Subcutaneous abdominal adipose tissue (tissue), 5 donors: Measurements from ENCODE around the gene PLAU.
"Not testable (repeated sequence)": the region's sequence is repeated elsewhere in the genome, so short reads cannot be mapped to it uniquely, and the experiment has no call there.

Experiments
- H3K27ac ChIP-seq: one replicate; pipeline ENCODE4 v1.7.0; 2013; ENCODE audit warnings: low read depth, mild to moderate bottlenecking, inconsistent platforms, low read length, moderate library complexity
- H3K27me3 ChIP-seq, 5 donors: one replicate each; pipeline ENCODE4 v1.7.0; 2013; ENCODE audit warnings: low read length in 5 of 5, inconsistent platforms in 1 of 5; ENCODE audit not compliant: control insufficient read depth in 5 of 5, insufficient read depth in 4 of 5
- H3K36me3 ChIP-seq, 5 donors: one replicate each; pipeline ENCODE4 v1.7.0; 2013; ENCODE audit warnings: low read length in 5 of 5; ENCODE audit not compliant: control insufficient read depth in 5 of 5, insufficient read depth in 5 of 5
- H3K4me1 ChIP-seq, 5 donors: one replicate each; pipeline ENCODE4 v1.7.0; 2013; ENCODE audit warnings: low read length in 5 of 5, mild to moderate bottlenecking in 3 of 5, moderate library complexity in 1 of 5; ENCODE audit not compliant: control insufficient read depth in 5 of 5, insufficient read depth in 5 of 5
- H3K4me3 ChIP-seq, 5 donors: one replicate each; pipeline ENCODE4 v1.7.0; 2013; ENCODE audit warnings: low read length in 5 of 5, low read depth in 1 of 5
- H3K9ac ChIP-seq, 5 donors: one replicate each; pipeline ENCODE4 v1.7.0; 2013; ENCODE audit warnings: low read length in 5 of 5, mild to moderate bottlenecking in 4 of 5, moderate library complexity in 3 of 5
- H3K9me3 ChIP-seq, 5 donors: one replicate each; pipeline ENCODE4 v1.7.0; 2013; ENCODE audit warnings: low read length in 5 of 5; ENCODE audit not compliant: control insufficient read depth in 5 of 5
- donor health status: healthy.
- donor health status: healthy.
- donor health status: healthy.
- donor health status: healthy.
- donor health status: healthy.

Gene PLAU

DNA sequence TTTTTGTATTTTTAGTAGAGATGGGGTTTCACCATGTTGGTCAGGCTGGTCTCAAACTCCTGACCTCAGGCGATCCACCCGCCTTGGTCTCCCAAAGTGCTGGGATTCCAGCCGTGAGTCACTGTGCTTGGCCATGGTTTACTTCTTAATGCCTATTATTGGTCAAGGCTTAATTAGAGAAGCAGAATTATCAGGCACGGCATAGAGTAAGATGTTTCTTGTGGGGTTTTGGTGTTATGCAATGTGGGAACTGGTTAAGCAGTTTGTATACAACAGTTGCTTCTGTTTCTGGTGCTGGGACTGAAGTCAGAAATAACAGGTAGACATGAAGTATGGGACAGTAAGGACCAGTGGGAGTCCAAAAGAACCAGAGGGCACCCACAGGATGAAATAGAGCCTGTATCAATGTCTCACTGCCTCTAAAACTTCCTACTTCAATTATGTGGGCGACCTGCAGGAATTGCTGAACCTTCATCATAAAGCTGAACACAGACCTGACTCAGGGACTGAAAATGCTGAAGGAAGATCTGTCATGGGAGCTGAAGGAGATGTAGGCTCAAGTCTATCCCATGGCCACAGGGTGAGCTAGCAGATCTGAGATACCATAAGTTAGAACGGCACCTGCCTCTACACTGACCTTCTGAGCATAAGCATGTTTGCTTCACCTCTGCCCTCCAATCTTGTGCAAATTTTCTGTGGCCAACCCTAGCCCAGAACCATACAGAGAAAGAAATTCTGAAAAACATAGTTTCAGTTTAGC, 48.7 kb downstream of the PLAU start:
- Histone ChIP-seq H3K4me3 (no peak overlapping the region), H3K9ac (no peak overlapping the region), H3K4me1 (peaks cover 0 to 24% (median 13%) of the 10 kb centered on the region in 5 donors), H3K27me3 (no peaks in the 10 kb centered on the region), H3K9me3 (no peaks in the 10 kb centered on the region), H3K36me3 (no peaks in the 10 kb centered on the region), H3K27ac (no peak overlapping the region)

DNA sequence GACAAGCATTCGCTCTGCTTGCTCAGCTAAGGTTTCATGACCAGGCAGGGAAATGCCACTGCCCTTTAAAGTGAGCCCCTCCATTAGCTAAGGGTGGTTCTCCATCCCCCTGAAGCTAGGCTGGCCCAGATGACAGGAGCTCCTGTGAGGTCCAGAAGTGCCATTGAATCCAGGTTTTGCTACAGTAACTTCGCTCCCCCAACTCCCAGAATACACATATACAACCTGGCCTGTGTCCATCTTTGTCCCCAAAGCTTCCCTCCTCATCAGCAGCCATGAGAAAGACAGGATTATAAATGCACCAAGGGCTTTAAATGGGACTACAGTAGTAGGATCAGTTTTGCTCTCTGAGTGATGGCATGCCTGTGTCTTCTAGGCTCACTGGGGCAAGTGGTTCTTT, 51.5 kb downstream of the PLAU start:
- H3K9ac ChIP-seq: no peak overlapping the region
- no peak overlapping the region for H3K4me3 ChIP-seq
- H3K36me3 ChIP-seq: no peaks in the 10 kb centered on the region
- H3K27me3 ChIP-seq: no peaks in the 10 kb centered on the region
- H3K27ac ChIP-seq: no peak overlapping the region
- H3K4me1 ChIP-seq: peaks cover 7 to 37% (median 21%) of the 10 kb centered on the region in 5 donors
- no peaks in the 10 kb centered on the region for H3K9me3 ChIP-seq

DNA sequence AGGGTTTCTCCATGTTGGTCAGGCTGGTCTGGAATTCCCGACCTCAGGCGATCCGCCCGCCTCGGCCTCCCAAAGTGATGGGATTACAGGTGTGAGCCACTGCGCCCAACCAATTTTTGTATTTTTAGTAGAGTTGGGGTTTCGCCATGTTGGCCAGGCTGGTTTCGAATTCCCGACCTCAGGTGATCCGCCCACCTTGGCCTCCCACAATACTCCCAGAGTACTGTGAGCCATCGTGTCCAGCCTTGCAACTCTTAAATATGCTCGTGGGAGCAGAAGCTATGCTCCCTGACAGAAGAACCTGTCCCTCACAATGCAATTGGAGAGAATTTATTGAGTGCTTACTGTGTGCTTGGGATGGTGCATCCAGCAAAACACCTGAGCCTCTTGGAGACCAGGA, 52.6 kb downstream of the PLAU start:
- H3K36me3 ChIP-seq, H3K27ac ChIP-seq, H3K9ac ChIP-seq, H3K27me3 ChIP-seq, H3K4me3 ChIP-seq, H3K9me3 ChIP-seq: not testable (repeated sequence)
- H3K4me1 ChIP-seq: peaks cover 7 to 47% (median 30%) of the 10 kb centered on the region in 5 donors

DNA sequence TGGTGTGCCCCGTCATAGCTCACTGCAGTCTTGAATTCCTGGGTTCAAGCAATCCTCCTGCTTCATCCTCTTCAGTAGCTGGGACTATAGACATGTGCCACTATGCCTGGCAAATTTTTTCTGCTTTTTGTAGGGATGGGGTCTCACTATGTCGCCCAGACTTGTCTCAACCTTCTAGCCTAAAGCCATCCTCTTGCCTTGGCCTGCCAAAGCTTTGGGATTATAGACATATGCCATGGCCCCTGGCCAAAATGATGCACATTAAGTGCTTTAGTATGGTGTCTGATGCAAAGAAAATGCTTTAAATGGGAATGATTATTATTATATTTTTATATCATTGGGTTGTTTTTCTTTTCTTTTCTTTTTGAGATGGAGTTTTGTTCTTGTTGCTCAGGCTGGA, 53.8 kb downstream of the PLAU start:
- no peak overlapping the region for H3K27ac ChIP-seq
- no peaks in the 10 kb centered on the region for H3K36me3 ChIP-seq
- no peak overlapping the region for H3K9ac ChIP-seq
- H3K27me3 ChIP-seq: no peaks in the 10 kb centered on the region
- H3K9me3 ChIP-seq: no peaks in the 10 kb centered on the region
- no peak overlapping the region for H3K4me3 ChIP-seq
- H3K4me1 ChIP-seq: peaks cover 7 to 40% (median 28%) of the 10 kb centered on the region in 5 donors

DNA sequence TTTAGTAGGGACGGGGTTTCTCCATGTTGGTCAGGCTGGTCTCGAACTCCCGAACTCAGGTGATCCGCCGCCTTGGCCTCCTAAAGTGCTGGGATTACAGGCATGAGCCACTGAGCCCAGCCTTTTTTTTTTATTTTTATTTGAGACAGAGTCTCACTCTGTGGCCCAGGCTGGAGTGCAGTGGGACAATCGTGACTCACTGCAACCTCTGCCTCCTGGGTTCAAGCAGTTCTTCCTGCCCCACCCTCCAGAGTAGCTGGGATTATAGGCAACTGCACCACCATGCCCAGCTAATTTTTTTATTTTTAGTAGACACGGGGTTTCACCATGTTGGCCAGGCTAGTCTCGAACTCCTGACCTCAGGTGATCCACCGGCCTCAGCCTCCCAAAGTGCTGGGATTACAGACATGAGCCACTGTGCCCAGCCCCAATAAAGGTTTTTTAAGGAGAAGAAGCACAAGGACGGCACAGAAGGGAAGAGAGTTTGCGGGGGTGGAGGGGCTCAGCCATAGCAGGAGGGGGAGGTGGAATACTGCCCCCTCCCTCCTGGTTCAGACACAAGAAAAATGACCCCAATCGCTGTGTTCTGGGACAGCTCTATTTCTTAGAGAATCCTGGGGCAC, 54.4 kb downstream of the PLAU start:
- not testable (repeated sequence) for H3K9me3 ChIP-seq, H3K27me3 ChIP-seq, H3K36me3 ChIP-seq
- peaks cover 7 to 35% (median 28%) of the 10 kb centered on the region in 5 donors for H3K4me1 ChIP-seq
- peak overlapping the region; percentile 91 for H3K27ac ChIP-seq
- peak overlapping the region; percentile 8 to 84 (median 45) for H3K9ac ChIP-seq
- H3K4me3 ChIP-seq: peak overlapping the region; percentile 46 to 58 (median 50)

DNA sequence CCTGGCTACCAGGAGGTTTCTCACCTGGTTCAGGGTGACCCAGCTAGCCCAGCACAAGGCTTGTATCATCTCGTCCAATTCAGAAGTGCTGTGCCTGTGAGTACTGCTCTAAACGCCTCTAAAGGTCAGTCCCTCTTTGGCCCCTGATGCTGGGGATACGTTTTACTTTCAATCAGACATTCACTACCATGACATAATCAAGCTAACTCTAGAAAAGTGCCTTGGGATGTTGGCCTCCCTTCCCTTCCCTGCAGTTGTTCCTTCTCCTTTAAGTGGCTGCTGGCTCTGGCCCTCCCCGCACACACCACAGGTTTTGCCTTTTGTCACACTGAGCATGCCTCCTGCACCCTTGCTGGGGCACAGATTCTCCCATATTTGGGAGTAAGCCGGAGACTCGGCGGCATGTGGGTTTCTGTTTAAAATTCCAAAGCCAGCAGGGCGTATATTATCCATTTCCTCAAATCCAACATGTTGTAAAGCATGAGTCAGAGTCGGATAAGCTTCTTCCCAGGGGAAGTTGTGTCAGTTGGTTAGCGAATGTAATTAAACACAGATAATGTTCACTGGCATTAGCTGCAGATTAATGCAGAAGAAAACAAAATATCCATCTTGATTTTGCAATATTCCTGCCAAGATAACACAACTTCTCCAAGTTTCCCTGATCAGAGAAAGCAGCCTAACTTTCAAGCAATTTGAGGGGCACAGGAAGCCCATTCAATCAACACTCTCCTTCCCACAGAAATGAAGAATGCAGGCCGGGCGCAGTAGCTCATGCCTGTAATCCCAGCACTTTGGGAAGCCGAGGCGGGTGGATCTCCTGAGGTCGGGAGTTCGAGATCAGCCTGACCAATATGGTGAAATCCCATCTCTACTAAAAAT, 55.2 kb downstream of the PLAU start:
- H3K4me1 ChIP-seq: peaks cover 7 to 35% (median 28%) of the 10 kb centered on the region in 5 donors
- H3K27ac ChIP-seq: peak overlapping the region; percentile 91
- H3K27me3 ChIP-seq: no peaks in the 10 kb centered on the region
- H3K36me3 ChIP-seq: no peaks in the 10 kb centered on the region
- H3K9ac ChIP-seq: peak overlapping the region; percentile 8 to 84 (median 45)
- no peaks in the 10 kb centered on the region for H3K9me3 ChIP-seq
- peak overlapping the region; percentile 46 to 58 (median 50) for H3K4me3 ChIP-seq

DNA sequence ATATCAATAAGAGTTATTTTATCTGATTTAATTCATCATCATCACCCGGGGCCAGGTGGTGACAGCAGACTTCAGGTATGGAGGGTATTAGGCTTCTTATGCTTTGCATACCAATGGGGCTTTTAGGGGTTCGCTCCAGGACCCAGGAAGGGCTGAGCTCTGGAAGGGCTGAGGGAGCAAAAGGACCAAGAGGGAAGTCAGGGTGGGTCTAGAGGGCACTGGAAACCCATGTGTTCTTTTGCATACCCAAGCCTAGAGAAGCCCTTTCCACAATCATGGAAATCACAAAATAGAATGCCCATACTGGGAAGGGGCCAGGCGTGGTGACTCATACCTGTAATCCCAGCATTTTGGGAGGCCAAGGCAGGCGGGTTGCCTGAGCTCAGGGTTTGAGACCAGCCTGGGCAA, 56.1 kb downstream of the PLAU start:
- no peaks in the 10 kb centered on the region for H3K9me3 ChIP-seq
- H3K4me1 ChIP-seq: peaks cover 7 to 35% (median 28%) of the 10 kb centered on the region in 5 donors
- no peaks in the 10 kb centered on the region for H3K27me3 ChIP-seq
- no peak overlapping the region for H3K9ac ChIP-seq
- no peak overlapping the region for H3K4me3 ChIP-seq
- H3K27ac ChIP-seq: peak overlapping the region; percentile 91
- H3K36me3 ChIP-seq: no peaks in the 10 kb centered on the region
